Measurements from ENCODE around the gene ZCCHC4.

Gene ZCCHC4

DNA sequence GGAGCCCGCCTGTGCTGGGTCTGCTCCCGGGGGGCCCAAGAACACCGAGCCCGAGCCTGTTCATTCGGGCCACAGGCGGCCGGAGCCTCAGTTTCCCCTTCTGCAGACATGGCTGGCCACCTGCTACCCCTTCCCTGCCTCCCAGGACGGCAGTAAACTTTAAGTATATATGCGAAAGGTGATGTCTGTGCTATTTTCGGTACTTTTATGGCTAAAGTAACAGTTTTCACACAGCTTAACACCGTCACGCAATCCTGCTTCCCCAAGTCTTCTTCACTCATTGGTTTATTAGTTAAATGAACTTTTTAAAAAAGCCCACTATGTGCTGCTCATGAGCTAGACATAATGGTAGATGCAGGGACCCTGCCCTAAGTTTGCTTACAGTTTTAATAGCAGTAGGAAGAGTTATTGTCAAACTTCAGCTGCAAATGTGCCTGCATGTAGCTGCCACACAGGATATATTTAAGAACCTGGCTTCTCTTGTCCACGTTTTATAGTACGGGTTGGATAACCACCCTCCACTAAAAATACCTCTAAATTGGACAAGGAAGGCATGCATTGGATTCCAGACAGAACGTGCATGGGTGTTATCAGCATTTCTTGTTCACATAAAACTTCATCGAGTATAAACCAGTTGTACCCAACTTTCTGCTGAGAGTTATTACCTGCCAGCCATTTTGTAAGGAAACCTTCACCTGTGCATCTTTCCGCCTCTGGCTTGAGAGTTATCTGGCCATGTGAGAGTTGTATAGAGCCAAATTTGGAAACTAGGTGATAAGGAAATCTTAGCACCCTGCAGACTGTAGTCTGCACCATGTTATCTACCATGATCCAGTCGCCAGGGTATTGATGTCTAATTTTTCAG lies 65.2 kb downstream of the ZCCHC4 start:
- no peak for DNase-seq (ENCODE audit: low read depth)

DNA sequence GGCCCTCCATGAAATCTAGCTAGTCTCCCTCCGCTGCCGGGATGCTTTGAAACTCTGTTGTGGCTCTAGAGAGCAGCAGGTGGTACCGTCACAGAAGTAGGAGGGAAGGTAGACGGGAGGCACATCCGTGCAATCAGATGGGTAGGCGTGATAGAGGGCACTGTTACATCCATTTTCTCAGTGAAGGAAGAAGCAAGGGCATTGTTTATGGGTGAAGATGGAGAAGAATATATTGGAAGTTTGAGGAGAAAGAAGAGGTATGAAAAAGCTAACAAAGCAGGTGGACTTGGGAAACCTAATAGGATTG lies 65.8 kb downstream of the ZCCHC4 start:
- DNase-seq (ENCODE audit: low read depth), result no peak

DNA sequence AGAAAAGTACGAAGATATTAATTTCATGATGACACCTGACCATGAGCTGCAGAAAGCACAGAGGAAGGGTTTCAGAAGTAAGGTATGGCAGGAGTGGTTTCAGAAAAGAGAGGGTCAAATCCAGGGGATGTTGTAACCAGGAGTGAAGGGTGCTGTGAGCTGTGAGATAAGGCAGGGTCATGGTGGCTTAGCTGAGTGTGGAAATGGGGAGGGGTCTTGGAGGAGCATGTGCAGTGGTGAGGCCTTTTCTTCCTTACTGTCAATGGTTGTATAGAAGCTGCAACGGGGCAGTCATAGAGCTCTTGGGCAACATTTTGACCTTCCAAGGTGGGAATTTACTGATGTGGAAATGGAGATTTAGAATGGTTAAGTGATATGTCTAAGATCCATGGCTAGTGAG lies 67.0 kb downstream of the ZCCHC4 start:
- DNase-seq (ENCODE audit: low read depth), result no peak

DNA sequence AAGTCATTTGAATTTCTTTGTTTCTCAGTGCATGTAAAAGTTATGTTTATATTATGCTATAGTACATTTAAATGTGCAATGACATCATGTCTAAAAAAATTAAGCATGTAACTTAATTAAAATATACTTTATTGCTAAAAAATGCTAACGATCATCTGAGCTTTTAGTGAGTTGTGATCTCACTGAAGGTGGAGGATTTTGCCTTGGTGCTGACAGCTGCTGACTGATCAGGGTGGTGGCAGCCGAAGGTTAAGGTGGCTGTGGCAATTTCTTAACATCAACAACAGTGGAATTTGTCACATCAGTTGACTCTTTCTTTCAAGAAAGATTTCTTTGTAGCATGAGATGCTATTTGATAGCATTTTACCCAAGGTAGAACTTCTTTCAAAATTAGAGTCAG lies 71.1 kb downstream of the ZCCHC4 start:
- DNase-seq (ENCODE audit: low read depth), result no peak

DNA sequence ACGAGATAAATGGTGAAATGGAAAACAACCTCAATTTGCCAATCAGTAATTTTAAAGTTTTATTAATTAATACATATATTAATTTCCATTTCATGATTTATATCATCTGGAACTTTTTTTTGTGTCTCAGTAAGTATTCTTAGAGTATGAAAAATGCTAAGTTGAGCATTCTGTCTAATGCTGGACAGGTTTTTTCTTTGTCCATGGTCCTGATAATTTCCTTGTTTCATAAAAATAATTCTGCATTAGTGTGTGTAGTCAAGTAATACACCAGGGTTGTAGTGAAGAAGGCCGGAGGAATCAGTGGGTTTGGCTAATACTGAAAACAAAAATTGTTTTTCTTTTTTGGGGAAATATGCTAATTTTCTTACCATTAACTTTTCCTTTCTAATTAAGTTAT lies 74.4 kb downstream of the ZCCHC4 start:
- no peak for DNase-seq (ENCODE audit: low read depth)

DNA sequence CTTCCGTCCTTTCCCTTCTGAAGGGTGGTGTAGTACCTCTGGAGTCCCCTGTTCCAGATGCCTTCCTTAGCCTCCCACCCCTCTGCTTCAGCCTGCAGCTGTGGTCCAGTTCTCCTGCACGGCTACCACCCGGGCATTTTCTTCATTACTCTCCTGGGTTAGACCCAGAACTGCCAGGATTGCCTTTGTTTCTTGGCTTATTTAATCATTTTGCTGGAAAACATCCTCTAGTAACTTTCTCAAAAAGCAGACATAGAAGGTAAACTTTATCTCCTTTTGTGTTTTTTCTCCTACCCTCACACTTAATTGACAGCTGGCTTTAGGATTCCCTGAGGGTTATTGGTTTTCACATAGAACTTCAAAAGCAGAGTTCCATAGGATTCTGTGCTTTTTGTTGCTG lies 84.7 kb downstream of the ZCCHC4 start:
- no peak for DNase-seq (ENCODE audit: low read depth)

DNA sequence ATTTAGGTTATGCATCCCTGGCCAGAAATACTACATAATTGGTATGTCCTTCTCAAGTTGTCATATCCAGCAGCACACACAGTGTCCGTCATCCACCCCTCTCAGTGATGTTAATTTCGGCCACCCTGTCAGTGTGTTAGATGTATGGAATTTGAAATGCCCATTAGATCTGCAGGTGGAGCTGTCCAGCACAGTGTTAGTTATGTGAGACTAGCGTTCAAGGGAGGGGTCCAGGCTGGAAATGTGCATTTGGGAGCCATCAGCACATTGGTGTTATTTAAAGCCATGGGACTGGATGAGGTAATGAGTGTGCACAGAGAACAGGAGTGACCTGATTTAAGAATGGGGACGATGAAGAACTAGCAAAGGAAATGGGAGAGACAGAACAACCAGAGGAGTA lies 86.9 kb downstream of the ZCCHC4 start:
- no peak for DNase-seq (ENCODE audit: low read depth)

DNA sequence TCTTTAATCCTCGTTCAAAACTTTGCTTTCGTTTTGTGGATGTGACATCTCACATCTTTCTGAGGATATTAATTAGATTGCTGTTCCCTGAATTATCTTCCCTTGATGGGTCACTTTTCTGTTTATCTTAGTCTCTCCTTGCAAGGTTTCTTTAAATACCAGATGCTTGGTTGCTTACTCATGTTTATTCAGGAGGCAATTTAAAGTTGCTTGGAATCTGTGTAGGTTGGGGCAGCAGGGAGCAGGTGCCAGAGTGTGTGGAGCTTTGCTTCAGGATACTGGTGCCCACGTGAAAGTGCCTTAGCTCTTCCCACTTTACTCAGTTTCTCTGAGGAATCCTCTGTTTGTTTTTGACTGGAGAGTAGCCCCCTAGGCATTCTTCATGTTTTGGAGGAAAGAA lies 88.5 kb downstream of the ZCCHC4 start:
- no peak for DNase-seq (ENCODE audit: low read depth)

DNA sequence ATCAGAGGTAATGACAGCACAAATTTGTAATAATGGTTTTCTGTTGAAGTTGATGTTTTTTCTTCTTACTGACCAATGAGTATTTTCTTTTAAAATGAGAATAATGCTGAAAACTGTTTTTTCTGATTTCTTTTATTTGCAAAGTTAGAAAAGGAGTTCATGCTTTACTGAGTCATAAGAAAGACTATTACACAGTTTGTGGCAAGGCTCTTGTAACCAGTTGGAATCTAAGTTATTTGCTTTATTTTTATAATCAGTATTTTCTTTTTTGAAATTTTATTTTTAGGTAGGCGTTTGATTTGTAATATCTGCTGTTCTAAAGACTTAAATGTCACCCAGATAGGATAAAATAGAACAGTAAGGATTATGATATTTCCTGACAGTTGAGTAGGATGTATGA lies 89.9 kb downstream of the ZCCHC4 start:
- peak; percentile 14 for DNase-seq (ENCODE audit: low read depth)

DNA sequence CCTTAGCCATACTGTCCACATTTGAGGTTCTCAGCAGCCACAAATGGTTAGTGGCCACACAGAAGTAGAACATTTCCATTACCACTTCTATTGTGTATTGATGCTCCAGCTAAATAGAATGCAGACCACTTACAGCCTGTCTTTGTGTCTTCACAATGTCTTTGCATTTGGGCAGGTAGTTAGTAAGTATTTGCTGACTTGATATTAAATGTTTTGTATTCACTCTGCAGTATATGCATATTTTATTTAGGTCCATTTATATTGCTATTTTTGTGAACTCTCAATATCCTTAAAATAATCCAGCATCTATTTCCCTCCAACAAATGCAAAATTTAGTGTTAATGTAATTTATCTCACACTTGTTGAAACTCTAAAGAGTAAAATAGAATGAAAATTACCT lies 91.1 kb downstream of the ZCCHC4 start:
- no peak for DNase-seq (ENCODE audit: low read depth)

DNA sequence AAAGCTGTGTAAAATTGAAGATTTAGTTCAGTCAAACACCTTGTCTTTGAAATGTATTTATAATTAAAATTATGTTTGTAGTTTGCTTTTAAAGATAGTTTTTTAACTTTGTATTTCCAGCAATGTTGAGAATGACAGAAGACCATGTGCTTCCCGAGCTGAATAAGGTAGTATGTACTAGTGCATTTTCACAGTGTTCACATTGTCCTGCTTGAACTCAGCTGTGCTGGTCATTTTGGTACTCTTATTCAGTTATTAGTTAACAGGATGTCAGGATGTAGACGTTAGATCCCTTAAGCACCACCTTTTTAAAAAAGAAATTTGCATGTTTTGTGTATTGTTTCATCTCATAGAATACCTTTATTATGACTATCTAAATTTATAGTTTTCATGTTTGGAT lies 92.9 kb downstream of the ZCCHC4 start:
- no peak for DNase-seq (ENCODE audit: low read depth)

DNA sequence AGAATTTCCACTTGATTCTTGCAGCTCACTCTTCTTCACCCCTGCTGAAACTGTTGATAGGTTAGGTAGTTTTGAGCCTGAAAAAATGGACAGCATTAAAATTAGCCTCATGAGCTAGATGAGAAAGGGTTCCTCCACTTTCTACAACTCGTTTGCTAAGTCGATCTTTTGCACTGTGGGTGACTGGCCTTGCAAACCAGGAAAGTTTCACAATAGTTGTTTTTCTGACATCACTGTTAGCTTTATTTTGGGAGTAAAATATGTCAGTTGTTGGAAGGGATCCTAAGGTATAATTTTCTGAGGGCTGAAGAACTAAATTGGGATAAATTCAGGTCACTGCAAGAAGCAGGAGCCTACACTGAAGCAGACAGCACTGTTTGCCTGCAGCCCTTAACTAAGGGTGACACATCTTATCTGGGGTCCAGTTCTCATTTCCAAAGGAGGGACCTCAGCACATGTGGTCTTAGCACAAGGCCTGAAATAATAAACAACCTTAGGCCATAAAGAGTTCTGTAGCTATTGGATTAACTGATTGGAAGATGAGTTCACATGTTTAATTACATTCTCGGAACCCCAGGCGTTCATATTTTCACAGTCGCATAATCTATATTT lies 93.6 kb downstream of the ZCCHC4 start:
- peak; percentile 33 for DNase-seq (ENCODE audit: low read depth)

DNA sequence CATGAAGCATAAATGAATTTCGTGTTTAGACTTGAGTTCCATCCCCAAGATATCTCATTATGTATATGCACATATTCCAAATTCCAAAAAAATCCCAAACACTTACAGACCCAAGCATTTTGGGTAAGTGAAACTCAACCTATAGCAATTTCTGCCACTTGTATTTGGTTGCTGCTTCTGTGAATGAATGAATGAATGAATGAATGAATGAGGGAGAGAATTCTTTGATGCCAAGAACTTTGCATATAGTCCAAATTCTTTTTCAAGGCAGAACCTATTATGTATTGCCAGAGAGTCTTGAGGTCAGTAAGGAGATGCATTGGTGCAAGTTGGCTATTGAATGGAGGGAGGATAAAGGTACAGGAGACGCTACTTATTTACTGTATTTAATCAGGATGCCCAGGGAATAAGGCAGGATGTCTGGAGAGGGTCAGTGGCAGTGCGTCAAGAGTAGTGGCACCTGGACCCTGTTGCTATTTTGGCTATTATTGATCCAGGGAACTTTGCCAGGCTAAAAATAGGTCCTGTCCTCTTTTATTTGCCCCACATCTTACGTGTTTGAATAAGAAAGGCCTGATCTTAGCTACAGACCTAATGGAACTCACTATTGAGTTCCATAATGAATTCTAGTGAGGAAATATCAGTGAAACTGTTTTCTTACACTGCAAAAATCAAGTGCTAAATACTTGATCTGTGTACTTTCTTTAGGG lies 98.4 kb downstream of the ZCCHC4 start:
- no peak for DNase-seq (ENCODE audit: low read depth)

DNA sequence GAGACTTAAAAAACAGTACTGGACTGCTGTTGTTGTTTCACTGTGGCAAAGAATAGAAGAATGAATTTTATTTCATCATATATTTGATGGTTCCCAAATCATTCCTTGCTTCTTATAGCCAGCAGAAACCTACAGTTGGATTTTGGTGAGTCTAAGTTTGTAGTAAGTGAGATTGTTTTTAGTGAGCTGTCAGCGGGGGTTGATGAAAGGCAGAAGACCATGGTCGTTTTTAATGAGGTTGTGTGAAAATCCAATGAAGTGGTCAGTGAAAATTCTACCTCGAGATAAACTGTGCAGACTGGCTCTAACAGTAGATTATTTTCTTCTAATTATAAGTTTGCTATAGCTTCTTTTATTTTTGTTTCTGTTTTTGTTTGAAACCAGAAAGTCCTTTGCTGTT lies 100.7 kb downstream of the ZCCHC4 start:
- no peak for DNase-seq (ENCODE audit: low read depth)

DNA sequence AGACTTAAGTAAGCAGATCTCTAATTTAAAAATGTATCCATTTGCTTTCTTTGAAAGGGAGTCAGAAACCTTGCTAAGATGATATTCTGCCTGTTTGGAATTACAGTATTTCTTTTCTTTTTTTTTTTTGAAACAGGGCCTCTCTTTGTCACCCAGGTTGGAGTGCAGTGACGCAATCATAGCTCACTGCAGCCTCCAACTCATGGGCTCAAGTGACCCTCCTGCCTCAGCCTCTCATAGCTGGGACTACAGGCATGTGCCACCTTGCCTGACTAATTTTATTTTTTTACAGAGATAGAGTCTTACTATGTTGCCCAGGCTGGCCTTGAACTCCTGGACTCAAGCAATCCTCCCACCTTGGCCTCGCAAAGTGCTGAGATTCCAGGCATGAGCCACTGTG lies 104.4 kb downstream of the ZCCHC4 start:
- no peak for DNase-seq (ENCODE audit: low read depth)

Data from amniotic epithelial cell (primary cell).